ENCODE measurements around the gene TMEM178B.

DNA sequence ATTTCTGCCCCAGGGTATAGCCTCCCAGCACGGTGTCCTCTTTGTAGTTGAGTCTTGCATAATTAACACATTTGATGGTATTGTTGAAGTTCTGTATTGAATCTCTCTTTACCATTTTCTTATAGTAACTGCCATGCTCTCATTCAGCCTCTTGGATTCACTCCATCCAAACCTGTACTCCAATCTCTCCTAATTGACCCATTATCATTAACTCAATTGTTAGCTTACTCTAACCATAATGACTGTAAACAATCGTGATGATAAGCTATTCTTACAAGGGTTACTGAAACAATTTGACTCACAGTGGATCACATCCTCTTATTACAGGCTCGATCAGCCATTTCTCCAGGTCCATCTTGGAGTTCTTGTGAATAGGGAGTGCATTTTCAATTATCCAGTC is 285.4 kb downstream of the TMEM178B start:
- TF ChIP-seq, protein P1, sequence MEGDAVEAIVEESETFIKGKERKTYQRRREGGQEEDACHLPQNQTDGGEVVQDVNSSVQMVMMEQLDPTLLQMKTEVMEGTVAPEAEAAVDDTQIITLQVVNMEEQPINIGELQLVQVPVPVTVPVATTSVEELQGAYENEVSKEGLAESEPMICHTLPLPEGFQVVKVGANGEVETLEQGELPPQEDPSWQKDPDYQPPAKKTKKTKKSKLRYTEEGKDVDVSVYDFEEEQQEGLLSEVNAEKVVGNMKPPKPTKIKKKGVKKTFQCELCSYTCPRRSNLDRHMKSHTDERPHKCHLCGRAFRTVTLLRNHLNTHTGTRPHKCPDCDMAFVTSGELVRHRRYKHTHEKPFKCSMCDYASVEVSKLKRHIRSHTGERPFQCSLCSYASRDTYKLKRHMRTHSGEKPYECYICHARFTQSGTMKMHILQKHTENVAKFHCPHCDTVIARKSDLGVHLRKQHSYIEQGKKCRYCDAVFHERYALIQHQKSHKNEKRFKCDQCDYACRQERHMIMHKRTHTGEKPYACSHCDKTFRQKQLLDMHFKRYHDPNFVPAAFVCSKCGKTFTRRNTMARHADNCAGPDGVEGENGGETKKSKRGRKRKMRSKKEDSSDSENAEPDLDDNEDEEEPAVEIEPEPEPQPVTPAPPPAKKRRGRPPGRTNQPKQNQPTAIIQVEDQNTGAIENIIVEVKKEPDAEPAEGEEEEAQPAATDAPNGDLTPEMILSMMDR (IDR thresholded peaks at IDR 0.05) = no peak
- TF ChIP-seq POLR2A (IDR thresholded peaks at IDR 0.05; ENCODE audit: low read depth) (no peak), EP300 (IDR thresholded peaks at IDR 0.05) (no peak)

Data from esophagus muscularis mucosa (tissue), 4 donors.